GM23338 (cell line): ENCODE data around the gene NMBR. TPM values are rescaled to one million over a fixed set of nuclear protein-coding genes. Genes with fewer than 3 reads are reported as not detected.

Experiments used
- ATAC-seq: fragments of 200-7000 bp; cut with Tn5 transposase; 3 replicates; pipeline ENCODE4 v1.9.1; 2020
- DNase-seq: peaks from one replicate; pipeline ENCODE4 v3.0.0-alpha.2; 2015; ENCODE audit warnings: low spot score
- H2AFZ ChIP-seq: fragments of 200-600 bp; sonication (generic); 2 replicates; pipeline ENCODE4 v1.8.0; 2016; ENCODE audit warnings: antibody characterized with exemption, mild to moderate bottlenecking, moderate library complexity
- H3F3A ChIP-seq: fragments of 200-600 bp; sonication (generic); replicated peaks from 2 replicates; pipeline ENCODE4 v1.8.0; 2017; ENCODE audit warnings: antibody characterized with exemption, mixed run types, low read depth
- H3K27ac ChIP-seq: fragments of 200-600 bp; sonication (generic); 2 replicates; pipeline ENCODE4 v1.6.1; 2016; ENCODE audit warnings: low read depth
- H3K27me3 ChIP-seq: fragments of 200-600 bp; sonication (generic); 2 replicates; pipeline ENCODE4 v1.8.0; 2016; ENCODE audit warnings: mild to moderate bottlenecking, mixed run types, moderate library complexity; ENCODE audit not compliant: insufficient read depth
- H3K36me3 ChIP-seq: fragments of 200-600 bp; sonication (generic); 2 replicates; pipeline ENCODE4 v1.8.0; 2016; ENCODE audit warnings: mild to moderate bottlenecking; ENCODE audit not compliant: insufficient read depth
- H3K4me1 ChIP-seq: fragments of 200-600 bp; sonication (generic); 2 replicates; pipeline ENCODE4 v1.8.0; 2016; ENCODE audit warnings: mild to moderate bottlenecking, moderate library complexity; ENCODE audit not compliant: insufficient read depth
- H3K4me2 ChIP-seq: fragments of 200-600 bp; sonication (generic); 2 replicates; pipeline ENCODE4 v1.7.1; 2017; ENCODE audit warnings: mixed run types
- H3K4me3 ChIP-seq: fragments of 200-600 bp; sonication (generic); 2 replicates; pipeline ENCODE4 v1.6.1; 2016; ENCODE audit warnings: mixed run types
- H3K79me2 ChIP-seq: fragments of 200-600 bp; sonication (generic); replicated peaks from 2 replicates; pipeline ENCODE4 v1.8.0; 2017; ENCODE audit warnings: mild to moderate bottlenecking; ENCODE audit not compliant: insufficient read depth
- H3K9me2 ChIP-seq: fragments of 200-600 bp; sonication (generic); 2 replicates; pipeline ENCODE4 v1.8.0; 2017; ENCODE audit not compliant: insufficient read depth
- H4K20me1 ChIP-seq: fragments of 200-600 bp; sonication (generic); replicated peaks from 2 replicates; pipeline ENCODE4 v1.8.0; 2017; ENCODE audit warnings: mild to moderate bottlenecking; ENCODE audit not compliant: insufficient read depth
- H3K27ac Mint-ChIP-seq: 2 replicates; pipeline ENCODE4 v1.8.0; 2020; ENCODE audit warnings: inconsistent platforms, mild to moderate bottlenecking, moderate library complexity, mixed read lengths
- H3K27me3 Mint-ChIP-seq: 3 replicates; pipeline ENCODE4 v1.8.0; 2022; ENCODE audit warnings: low read depth, mild to moderate bottlenecking, moderate library complexity, mixed read lengths, inconsistent platforms; ENCODE audit not compliant: insufficient read depth, poor library complexity
- H3K36me3 Mint-ChIP-seq: 3 replicates; pipeline ENCODE4 v1.8.0; 2021; ENCODE audit warnings: low read depth, mild to moderate bottlenecking, inconsistent platforms, moderate library complexity, mixed read lengths
- H3K4me1 Mint-ChIP-seq: 3 replicates; pipeline ENCODE4 v1.8.0; 2020; ENCODE audit warnings: mild to moderate bottlenecking, inconsistent platforms, mixed read lengths
- H3K4me3 Mint-ChIP-seq: 3 replicates; pipeline ENCODE4 v1.8.0; 2021; ENCODE audit warnings: moderate library complexity, mild to moderate bottlenecking, inconsistent platforms, mixed read lengths
- H3K9me3 Mint-ChIP-seq: 3 replicates; pipeline ENCODE4 v1.8.0; 2020; ENCODE audit warnings: moderate library complexity, mild to moderate bottlenecking, inconsistent platforms, mixed read lengths
- CREB1 ChIP-seq: fragments of 250-450 bp; sonication (Bioruptor Pico); IDR thresholded peaks from 2 replicates; pipeline ENCODE4 v1.5.0; 2020; ENCODE audit warnings: low read depth, mild to moderate bottlenecking, moderate library complexity
- ETS1 ChIP-seq: IDR thresholded peaks from 2 replicates; pipeline ENCODE4 v1.6.1; 2016; ENCODE audit warnings: antibody characterized with exemption
- EZH2 ChIP-seq: fragments of 200-600 bp; sonication (generic); IDR thresholded peaks from one replicate; pipeline ENCODE4 v1.8.0; 2017; ENCODE audit warnings: antibody characterized with exemption, mild to moderate bottlenecking, low read depth; ENCODE audit not compliant: unreplicated experiment
- EZH2phosphoT487 ChIP-seq: fragments of 200-600 bp; sonication (generic); IDR thresholded peaks from one replicate; pipeline ENCODE4 v1.8.1; 2018; ENCODE audit warnings: antibody characterized with exemption; ENCODE audit not compliant: unreplicated experiment
- JUNB ChIP-seq: IDR thresholded peaks from one replicate; pipeline ENCODE4 v1.6.1; 2016; ENCODE audit warnings: antibody characterized with exemption; ENCODE audit not compliant: unreplicated experiment
- NANOG ChIP-seq: IDR thresholded peaks from 2 replicates; pipeline ENCODE4 v1.6.1; 2016; ENCODE audit warnings: antibody characterized with exemption, borderline replicate concordance
- STAT1 ChIP-seq: IDR thresholded peaks from one replicate; pipeline ENCODE4 v1.6.1; 2016; ENCODE audit warnings: antibody characterized with exemption; ENCODE audit not compliant: unreplicated experiment
- ZNF114 ChIP-seq: fragments of 250-450 bp; sonication (Bioruptor Pico); IDR thresholded peaks from 2 replicates; pipeline ENCODE4 v1.5.0; 2020; ENCODE audit warnings: mild to moderate bottlenecking, moderate library complexity
- ZNF331 ChIP-seq: fragments of 250-450 bp; sonication (Bioruptor Pico); IDR thresholded peaks from 2 replicates; pipeline ENCODE4 v1.5.0; 2020; ENCODE audit warnings: low read depth, mild to moderate bottlenecking, moderate library complexity
- polyA plus RNA-seq: library from polyadenylated mRNA; unstranded; fragments of >200 nt; fragmentation: Nextera tagmentation; extraction: Ambion mirVana; gene quantifications from 2 replicates; pipeline ENCODE4 v1.2.1, GENCODE V29; 2016
- total RNA-seq: library from RNA; depleted of rRNA; stranded (reverse); fragments of >200 nt; shearing (Covaris generic); gene quantifications from 2 replicates; pipeline ENCODE4 v1.2.3, GENCODE V29; 2014
- TF ChIP-seq, protein P1 (sequence below): fragments of 250-450 bp; sonication (Bioruptor Pico); IDR thresholded peaks from 2 replicates; pipeline ENCODE4 v1.5.0; 2020; ENCODE audit warnings: mild to moderate bottlenecking, moderate library complexity
- TF ChIP-seq, protein P2 (sequence below): IDR thresholded peaks from one replicate; pipeline ENCODE4 v1.6.1; 2018; ENCODE audit warnings: antibody characterized with exemption; ENCODE audit not compliant: unreplicated experiment
- TF ChIP-seq, protein P3 (sequence below), 2 experiments: fragments of 200-600 bp in 1 of 2; sonication (generic) in 1 of 2; conservative IDR thresholded peaks; 2 replicates each; pipeline versions ENCODE4 v1.5.1 to v1.6.1; 2016 to 2017; ENCODE audit warnings: antibody characterized with exemption in 2 of 2, low read depth in 2 of 2, mild to moderate bottlenecking in 2 of 2, moderate library complexity in 1 of 2

NMBR gene
- total and polyA plus RNA-seq, 2 experiments from 2014 or later, result not detected

DNA sequence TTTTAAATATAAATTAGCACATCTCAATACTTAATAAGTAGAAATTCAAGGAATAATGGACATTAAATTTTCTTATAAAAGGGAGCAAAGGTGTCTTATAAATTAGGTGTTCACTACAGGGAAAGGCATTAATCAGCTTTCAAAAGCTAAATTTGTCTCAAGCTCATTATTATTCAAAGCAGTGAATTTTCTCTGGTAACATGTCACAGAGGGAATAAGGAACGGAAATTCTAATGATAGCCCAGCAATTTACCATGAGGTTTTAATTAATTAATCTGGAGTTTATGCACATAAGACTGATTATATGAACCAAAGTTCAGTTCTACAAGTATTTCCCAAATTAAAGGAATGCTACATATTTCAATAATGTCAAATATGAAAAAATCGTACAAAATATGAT lies 29.6 kb downstream of the NMBR start:
- H3K9me2 ChIP-seq, result no peaks in the 10 kb centered on the region
- no peak overlapping the region for H3K4me2 ChIP-seq
- Mint-ChIP-seq H3K27me3 (peaks cover 1% of the 10 kb centered on the region), H3K4me1 (peaks cover 4% of the 10 kb centered on the region; the same call in 2 of the 3 replicates), H3K27ac (no peak overlapping the region), H3K36me3 (no peaks in the 10 kb centered on the region), H3K9me3 (no peaks in the 10 kb centered on the region), H3K4me3 (no peak overlapping the region)
- no peaks in the 10 kb centered on the region for H3K4me1 ChIP-seq
- no peak overlapping the region for H3K4me3 ChIP-seq
- H3F3A ChIP-seq, result no peaks in the 10 kb centered on the region
- H2AFZ ChIP-seq, result no peak overlapping the region
- TF ChIP-seq, protein P1, sequence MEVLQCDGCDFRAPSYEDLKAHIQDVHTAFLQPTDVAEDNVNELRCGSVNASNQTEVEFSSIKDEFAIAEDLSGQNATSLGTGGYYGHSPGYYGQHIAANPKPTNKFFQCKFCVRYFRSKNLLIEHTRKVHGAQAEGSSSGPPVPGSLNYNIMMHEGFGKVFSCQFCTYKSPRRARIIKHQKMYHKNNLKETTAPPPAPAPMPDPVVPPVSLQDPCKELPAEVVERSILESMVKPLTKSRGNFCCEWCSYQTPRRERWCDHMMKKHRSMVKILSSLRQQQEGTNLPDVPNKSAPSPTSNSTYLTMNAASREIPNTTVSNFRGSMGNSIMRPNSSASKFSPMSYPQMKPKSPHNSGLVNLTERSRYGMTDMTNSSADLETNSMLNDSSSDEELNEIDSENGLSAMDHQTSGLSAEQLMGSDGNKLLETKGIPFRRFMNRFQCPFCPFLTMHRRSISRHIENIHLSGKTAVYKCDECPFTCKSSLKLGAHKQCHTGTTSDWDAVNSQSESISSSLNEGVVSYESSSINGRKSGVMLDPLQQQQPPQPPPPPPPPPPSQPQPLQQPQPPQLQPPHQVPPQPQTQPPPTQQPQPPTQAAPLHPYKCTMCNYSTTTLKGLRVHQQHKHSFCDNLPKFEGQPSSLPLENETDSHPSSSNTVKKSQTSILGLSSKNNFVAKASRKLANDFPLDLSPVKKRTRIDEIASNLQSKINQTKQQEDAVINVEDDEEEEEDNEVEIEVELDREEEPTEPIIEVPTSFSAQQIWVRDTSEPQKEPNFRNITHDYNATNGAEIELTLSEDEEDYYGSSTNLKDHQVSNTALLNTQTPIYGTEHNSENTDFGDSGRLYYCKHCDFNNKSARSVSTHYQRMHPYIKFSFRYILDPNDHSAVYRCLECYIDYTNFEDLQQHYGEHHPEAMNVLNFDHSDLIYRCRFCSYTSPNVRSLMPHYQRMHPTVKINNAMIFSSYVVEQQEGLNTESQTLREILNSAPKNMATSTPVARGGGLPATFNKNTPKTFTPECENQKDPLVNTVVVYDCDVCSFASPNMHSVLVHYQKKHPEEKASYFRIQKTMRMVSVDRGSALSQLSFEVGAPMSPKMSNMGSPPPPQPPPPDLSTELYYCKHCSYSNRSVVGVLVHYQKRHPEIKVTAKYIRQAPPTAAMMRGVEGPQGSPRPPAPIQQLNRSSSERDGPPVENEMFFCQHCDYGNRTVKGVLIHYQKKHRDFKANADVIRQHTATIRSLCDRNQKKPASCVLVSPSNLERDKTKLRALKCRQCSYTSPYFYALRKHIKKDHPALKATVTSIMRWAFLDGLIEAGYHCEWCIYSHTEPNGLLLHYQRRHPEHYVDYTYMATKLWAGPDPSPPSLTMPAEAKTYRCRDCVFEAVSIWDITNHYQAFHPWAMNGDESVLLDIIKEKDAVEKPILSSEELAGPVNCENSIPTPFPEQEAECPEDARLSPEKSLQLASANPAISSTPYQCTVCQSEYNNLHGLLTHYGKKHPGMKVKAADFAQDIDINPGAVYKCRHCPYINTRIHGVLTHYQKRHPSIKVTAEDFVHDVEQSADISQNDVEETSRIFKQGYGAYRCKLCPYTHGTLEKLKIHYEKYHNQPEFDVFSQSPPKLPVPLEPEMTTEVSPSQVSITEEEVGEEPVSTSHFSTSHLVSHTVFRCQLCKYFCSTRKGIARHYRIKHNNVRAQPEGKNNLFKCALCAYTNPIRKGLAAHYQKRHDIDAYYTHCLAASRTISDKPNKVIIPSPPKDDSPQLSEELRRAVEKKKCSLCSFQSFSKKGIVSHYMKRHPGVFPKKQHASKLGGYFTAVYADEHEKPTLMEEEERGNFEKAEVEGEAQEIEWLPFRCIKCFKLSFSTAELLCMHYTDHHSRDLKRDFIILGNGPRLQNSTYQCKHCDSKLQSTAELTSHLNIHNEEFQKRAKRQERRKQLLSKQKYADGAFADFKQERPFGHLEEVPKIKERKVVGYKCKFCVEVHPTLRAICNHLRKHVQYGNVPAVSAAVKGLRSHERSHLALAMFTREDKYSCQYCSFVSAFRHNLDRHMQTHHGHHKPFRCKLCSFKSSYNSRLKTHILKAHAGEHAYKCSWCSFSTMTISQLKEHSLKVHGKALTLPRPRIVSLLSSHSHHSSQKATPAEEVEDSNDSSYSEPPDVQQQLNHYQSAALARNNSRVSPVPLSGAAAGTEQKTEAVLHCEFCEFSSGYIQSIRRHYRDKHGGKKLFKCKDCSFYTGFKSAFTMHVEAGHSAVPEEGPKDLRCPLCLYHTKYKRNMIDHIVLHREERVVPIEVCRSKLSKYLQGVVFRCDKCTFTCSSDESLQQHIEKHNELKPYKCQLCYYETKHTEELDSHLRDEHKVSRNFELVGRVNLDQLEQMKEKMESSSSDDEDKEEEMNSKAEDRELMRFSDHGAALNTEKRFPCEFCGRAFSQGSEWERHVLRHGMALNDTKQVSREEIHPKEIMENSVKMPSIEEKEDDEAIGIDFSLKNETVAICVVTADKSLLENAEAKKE (CRISPR knock-in tag), result no peak
- TF ChIP-seq, protein P2, sequence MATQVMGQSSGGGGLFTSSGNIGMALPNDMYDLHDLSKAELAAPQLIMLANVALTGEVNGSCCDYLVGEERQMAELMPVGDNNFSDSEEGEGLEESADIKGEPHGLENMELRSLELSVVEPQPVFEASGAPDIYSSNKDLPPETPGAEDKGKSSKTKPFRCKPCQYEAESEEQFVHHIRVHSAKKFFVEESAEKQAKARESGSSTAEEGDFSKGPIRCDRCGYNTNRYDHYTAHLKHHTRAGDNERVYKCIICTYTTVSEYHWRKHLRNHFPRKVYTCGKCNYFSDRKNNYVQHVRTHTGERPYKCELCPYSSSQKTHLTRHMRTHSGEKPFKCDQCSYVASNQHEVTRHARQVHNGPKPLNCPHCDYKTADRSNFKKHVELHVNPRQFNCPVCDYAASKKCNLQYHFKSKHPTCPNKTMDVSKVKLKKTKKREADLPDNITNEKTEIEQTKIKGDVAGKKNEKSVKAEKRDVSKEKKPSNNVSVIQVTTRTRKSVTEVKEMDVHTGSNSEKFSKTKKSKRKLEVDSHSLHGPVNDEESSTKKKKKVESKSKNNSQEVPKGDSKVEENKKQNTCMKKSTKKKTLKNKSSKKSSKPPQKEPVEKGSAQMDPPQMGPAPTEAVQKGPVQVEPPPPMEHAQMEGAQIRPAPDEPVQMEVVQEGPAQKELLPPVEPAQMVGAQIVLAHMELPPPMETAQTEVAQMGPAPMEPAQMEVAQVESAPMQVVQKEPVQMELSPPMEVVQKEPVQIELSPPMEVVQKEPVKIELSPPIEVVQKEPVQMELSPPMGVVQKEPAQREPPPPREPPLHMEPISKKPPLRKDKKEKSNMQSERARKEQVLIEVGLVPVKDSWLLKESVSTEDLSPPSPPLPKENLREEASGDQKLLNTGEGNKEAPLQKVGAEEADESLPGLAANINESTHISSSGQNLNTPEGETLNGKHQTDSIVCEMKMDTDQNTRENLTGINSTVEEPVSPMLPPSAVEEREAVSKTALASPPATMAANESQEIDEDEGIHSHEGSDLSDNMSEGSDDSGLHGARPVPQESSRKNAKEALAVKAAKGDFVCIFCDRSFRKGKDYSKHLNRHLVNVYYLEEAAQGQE, result no peak
- TF ChIP-seq ZNF114 (CRISPR knock-in tag), result no peak
- no peak for TF ChIP-seq CREB1 (CRISPR knock-in tag)
- no peak for TF ChIP-seq EZH2phosphoT487
- TF ChIP-seq EZH2, result no peak
- no peak for TF ChIP-seq JUNB
- TF ChIP-seq ZNF331, result no peak
- no peak for TF ChIP-seq ETS1
- TF ChIP-seq STAT1, result no peak
- no peak for TF ChIP-seq NANOG
- TF ChIP-seq, protein P3, sequence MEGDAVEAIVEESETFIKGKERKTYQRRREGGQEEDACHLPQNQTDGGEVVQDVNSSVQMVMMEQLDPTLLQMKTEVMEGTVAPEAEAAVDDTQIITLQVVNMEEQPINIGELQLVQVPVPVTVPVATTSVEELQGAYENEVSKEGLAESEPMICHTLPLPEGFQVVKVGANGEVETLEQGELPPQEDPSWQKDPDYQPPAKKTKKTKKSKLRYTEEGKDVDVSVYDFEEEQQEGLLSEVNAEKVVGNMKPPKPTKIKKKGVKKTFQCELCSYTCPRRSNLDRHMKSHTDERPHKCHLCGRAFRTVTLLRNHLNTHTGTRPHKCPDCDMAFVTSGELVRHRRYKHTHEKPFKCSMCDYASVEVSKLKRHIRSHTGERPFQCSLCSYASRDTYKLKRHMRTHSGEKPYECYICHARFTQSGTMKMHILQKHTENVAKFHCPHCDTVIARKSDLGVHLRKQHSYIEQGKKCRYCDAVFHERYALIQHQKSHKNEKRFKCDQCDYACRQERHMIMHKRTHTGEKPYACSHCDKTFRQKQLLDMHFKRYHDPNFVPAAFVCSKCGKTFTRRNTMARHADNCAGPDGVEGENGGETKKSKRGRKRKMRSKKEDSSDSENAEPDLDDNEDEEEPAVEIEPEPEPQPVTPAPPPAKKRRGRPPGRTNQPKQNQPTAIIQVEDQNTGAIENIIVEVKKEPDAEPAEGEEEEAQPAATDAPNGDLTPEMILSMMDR (conservative IDR thresholded peaks at IDR 0.05; ENCODE audit: low read depth in 2 of 2), result no peak
- ATAC-seq, result no peak
- no peaks in the 10 kb centered on the region for H3K36me3 ChIP-seq
- H3K27me3 ChIP-seq, result no peaks in the 10 kb centered on the region
- H3K27ac ChIP-seq, result no peak overlapping the region
- H4K20me1 ChIP-seq, result no peaks in the 10 kb centered on the region
- no peaks in the 10 kb centered on the region for H3K79me2 ChIP-seq
- DNase-seq, result no peak
